PC-3 (cell line): ENCODE results near the gene TTC27. TPM values are rescaled to one million over a fixed set of nuclear protein-coding genes. Genes with fewer than 3 reads are reported as not detected.

Experiments used
- ATAC-seq: fragments of 200-7000 bp; cut with Tn5 transposase; 2 replicates; pipeline ENCODE4 v1.9.1; 2020; ENCODE audit warnings: mild to moderate bottlenecking, moderate library complexity
- BruUV-seq: library from RNA; stranded (reverse); fragments of 400-500 nt; replicated peaks from 2 replicates; lab custom pipeline; 2021; lab: Mats Ljungman, UMichigan
- CTCF ChIA-PET: fragments of 300-600 bp; sonication (Branson Sonifier 250); formaldehyde crosslinking; loops from one replicate; lab custom pipeline; 2022; ENCODE audit warnings: antibody characterized with exemption; lab: Charles Lee
- POLR2A ChIA-PET: fragments of 300-600 bp; sonication (Branson Sonifier 250); formaldehyde crosslinking; loops from one replicate; lab custom pipeline; 2022; ENCODE audit warnings: antibody characterized with exemption; ENCODE audit not compliant: unreplicated experiment; lab: Charles Lee
- DNase-seq: peaks from one replicate; pipeline ENCODE4 v3.0.0-alpha.2; 2015
- H2AFZ ChIP-seq: fragments of 300-600 bp; sonication (generic); 2 replicates; pipeline ENCODE4 v1.6.0; 2016; ENCODE audit warnings: antibody characterized with exemption, low read length
- H3F3A ChIP-seq: fragments of 300-600 bp; sonication (generic); one replicate; pipeline ENCODE4 v1.6.0; 2017; ENCODE audit warnings: antibody characterized with exemption, low read length, control low read depth, mild to moderate bottlenecking; ENCODE audit not compliant: unreplicated experiment
- H3K27ac ChIP-seq: fragments of 300-600 bp; sonication (generic); 2 replicates; pipeline ENCODE4 v1.5.1; 2016; ENCODE audit warnings: mild to moderate bottlenecking, low read length
- H3K27me3 ChIP-seq: fragments of 300-600 bp; sonication (generic); 2 replicates; pipeline ENCODE4 v1.6.1; 2016; ENCODE audit warnings: low read length, mixed read lengths
- H3K36me3 ChIP-seq: fragments of 300-600 bp; sonication (generic); 2 replicates; pipeline ENCODE4 v1.6.1; 2016; ENCODE audit warnings: low read depth, mixed run types, low read length, mixed read lengths
- H3K4me1 ChIP-seq: fragments of 300-600 bp; sonication (generic); 2 replicates; pipeline ENCODE4 v1.5.1; 2016; ENCODE audit warnings: low read length; ENCODE audit not compliant: insufficient read depth
- H3K4me2 ChIP-seq: fragments of 300-600 bp; sonication (generic); 2 replicates; pipeline ENCODE4 v1.6.0; 2016; ENCODE audit warnings: low read length
- H3K4me3 ChIP-seq: fragments of 300-600 bp; sonication (generic); 2 replicates; pipeline ENCODE4 v1.5.1; 2016; ENCODE audit warnings: mild to moderate bottlenecking, low read length, mixed read lengths
- H3K79me2 ChIP-seq: fragments of 300-600 bp; sonication (generic); 2 replicates; pipeline ENCODE4 v1.6.1; 2017; ENCODE audit warnings: low read length, mixed read lengths
- H3K9ac ChIP-seq: fragments of 300-600 bp; sonication (generic); 2 replicates; pipeline ENCODE4 v1.6.0; 2016; ENCODE audit warnings: mild to moderate bottlenecking, low read length
- H3K9me2 ChIP-seq: fragments of 300-600 bp; sonication (generic); replicated peaks from 2 replicates; pipeline ENCODE4 v1.6.1; 2016; ENCODE audit warnings: mixed run types, low read length, mixed read lengths
- H3K9me3 ChIP-seq: fragments of 300-600 bp; sonication (generic); 2 replicates; pipeline ENCODE4 v1.6.1; 2016; ENCODE audit warnings: low read length, mixed read lengths
- H4K20me1 ChIP-seq: fragments of 300-600 bp; sonication (generic); 2 replicates; pipeline ENCODE4 v1.6.1; 2016; ENCODE audit warnings: low read length, mixed read lengths
- CTCF ChIP-seq: fragments of 300-600 bp; sonication (generic); conservative IDR thresholded peaks from 2 replicates; pipeline ENCODE4 v1.5.1; 2017; ENCODE audit warnings: antibody characterized with exemption, low read depth, mild to moderate bottlenecking, low read length
- EZH2 ChIP-seq: fragments of 300-600 bp; sonication (generic); IDR thresholded peaks from one replicate; pipeline ENCODE4 v1.6.1; 2017; ENCODE audit warnings: antibody characterized with exemption, mild to moderate bottlenecking, low read length; ENCODE audit not compliant: unreplicated experiment
- EZH2phosphoT487 ChIP-seq: fragments of 300-600 bp; sonication (generic); IDR thresholded peaks from 2 replicates; pipeline ENCODE4 v1.6.1; 2018; ENCODE audit warnings: mild to moderate bottlenecking, antibody characterized with exemption, low read length, borderline replicate concordance
- intact Hi-C: fragments of 100-400 bp; cut with micrococcal nuclease; formaldehyde crosslinking; loops from 2 replicates; pipeline ENCODE4 v1.9.0; 2023
- total RNA-seq: library from RNA; depleted of rRNA; stranded (reverse); fragments of >200 nt; gene quantifications from 2 replicates; pipeline ENCODE4 v1.2.3, GENCODE V29; 2014

TTC27 gene
- total RNA-seq, 1 experiment from 2014 or later, result 33.0 TPM

GRCh38 chr2:32760628-32761027 is 132.8 kb downstream of the TTC27 start:
- Histone ChIP-seq H3F3A (no peaks in the 10 kb centered on the region), H3K4me3 (no peak overlapping the region), H3K9me2 (no peaks in the 10 kb centered on the region), H3K4me1 (no peaks in the 10 kb centered on the region), H3K79me2 (no peaks in the 10 kb centered on the region), H3K27me3 (no peaks in the 10 kb centered on the region), H3K36me3 (peaks cover 10% of the 10 kb centered on the region), H4K20me1 (no peaks in the 10 kb centered on the region), H2AFZ (no peak overlapping the region), H3K4me2 (no peak overlapping the region), H3K9me3 (no peaks in the 10 kb centered on the region), H3K9ac (no peak overlapping the region), H3K27ac (no peak overlapping the region)
- POLR2A ChIA-PET, result no interaction called here
- intact Hi-C loops, result no loop called here
- ATAC-seq (no peak), DNase-seq (no peak)
- BruUV-seq, result no TSS peak
- no peak for TF ChIP-seq CTCF
- TF ChIP-seq EZH2phosphoT487, result no peak
- TF ChIP-seq EZH2, result no peak
- CTCF ChIA-PET, result no interaction called here

GRCh38 chr2:32768387-32769174 is 140.7 kb downstream of the TTC27 start:
- intact Hi-C loops, result no loop called here
- Histone ChIP-seq H4K20me1 (no peaks in the 10 kb centered on the region), H3K9me3 (no peaks in the 10 kb centered on the region), H3K79me2 (no peaks in the 10 kb centered on the region), H3K9me2 (no peaks in the 10 kb centered on the region), H3F3A (no peaks in the 10 kb centered on the region), H3K27me3 (no peaks in the 10 kb centered on the region), H3K27ac (no peak overlapping the region), H3K36me3 (no peaks in the 10 kb centered on the region), H3K4me3 (no peak overlapping the region), H3K4me1 (no peaks in the 10 kb centered on the region), H3K9ac (no peak overlapping the region), H3K4me2 (no peak overlapping the region), H2AFZ (no peak overlapping the region)
- ChIA-PET CTCF (no interaction called here), POLR2A (no interaction called here)
- BruUV-seq, result no TSS peak
- DNase-seq (no peak), ATAC-seq (no peak)
- TF ChIP-seq CTCF (no peak), EZH2phosphoT487 (no peak), EZH2 (no peak)

DNA sequence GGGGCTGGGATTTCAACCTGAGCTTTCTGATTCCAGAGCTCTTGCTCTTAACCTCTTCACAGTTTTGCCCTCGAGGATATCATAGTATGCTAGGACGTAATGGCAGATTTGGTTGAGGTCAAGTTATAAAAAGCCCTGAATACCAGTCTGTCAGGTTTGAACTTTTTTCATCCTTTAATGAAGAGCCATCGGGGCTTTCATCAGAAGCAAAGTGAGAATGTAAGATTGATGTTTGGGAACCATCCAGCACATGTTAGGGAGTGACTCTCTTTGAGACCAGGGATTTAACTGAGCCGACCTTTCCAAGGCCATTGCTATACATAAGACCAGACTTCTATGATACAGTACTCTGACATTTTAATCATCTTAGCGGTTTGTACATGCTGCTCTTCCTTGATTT is 142.5 kb downstream of the TTC27 start:
- TF ChIP-seq EZH2phosphoT487 (no peak), EZH2 (no peak), CTCF (no peak)

More for the DNA sequence above, 142.5 kb downstream of the TTC27 start:
- intact Hi-C loops, result loop anchor here (5.0 to 10.0 kb wide), 3 partner anchors 317 to 604 kb away; no protein-coding TSS in a partner anchor
- Histone ChIP-seq H3F3A (no peaks in the 10 kb centered on the region), H3K27me3 (no peaks in the 10 kb centered on the region), H4K20me1 (no peaks in the 10 kb centered on the region), H3K36me3 (no peaks in the 10 kb centered on the region), H3K9me2 (no peaks in the 10 kb centered on the region), H3K79me2 (no peaks in the 10 kb centered on the region), H3K4me2 (no peak overlapping the region), H2AFZ (no peak overlapping the region), H3K9ac (no peak overlapping the region), H3K27ac (no peak overlapping the region), H3K4me1 (no peaks in the 10 kb centered on the region), H3K9me3 (no peaks in the 10 kb centered on the region), H3K4me3 (no peak overlapping the region)
- ChIA-PET POLR2A (no interaction called here), CTCF (no interaction called here)
- BruUV-seq, result no TSS peak
- ATAC-seq (no peak), DNase-seq (no peak)
